GM12872 (cell line): Measurements from ENCODE around the gene ANK3.

ENCODE experiments used
- TF ChIP-seq, protein P1 (sequence below): IDR thresholded peaks from 3 replicates; pipeline ENCODE4 v1.5.1; 2011; ENCODE audit warnings: low read depth, mild to moderate bottlenecking, low read length, moderate library complexity; ENCODE audit not compliant: insufficient read depth

The ANK3 gene

GRCh38 chr10:60305380-60305892 lies 84.2 kb downstream of the ANK3 start:
- TF ChIP-seq, protein P1, sequence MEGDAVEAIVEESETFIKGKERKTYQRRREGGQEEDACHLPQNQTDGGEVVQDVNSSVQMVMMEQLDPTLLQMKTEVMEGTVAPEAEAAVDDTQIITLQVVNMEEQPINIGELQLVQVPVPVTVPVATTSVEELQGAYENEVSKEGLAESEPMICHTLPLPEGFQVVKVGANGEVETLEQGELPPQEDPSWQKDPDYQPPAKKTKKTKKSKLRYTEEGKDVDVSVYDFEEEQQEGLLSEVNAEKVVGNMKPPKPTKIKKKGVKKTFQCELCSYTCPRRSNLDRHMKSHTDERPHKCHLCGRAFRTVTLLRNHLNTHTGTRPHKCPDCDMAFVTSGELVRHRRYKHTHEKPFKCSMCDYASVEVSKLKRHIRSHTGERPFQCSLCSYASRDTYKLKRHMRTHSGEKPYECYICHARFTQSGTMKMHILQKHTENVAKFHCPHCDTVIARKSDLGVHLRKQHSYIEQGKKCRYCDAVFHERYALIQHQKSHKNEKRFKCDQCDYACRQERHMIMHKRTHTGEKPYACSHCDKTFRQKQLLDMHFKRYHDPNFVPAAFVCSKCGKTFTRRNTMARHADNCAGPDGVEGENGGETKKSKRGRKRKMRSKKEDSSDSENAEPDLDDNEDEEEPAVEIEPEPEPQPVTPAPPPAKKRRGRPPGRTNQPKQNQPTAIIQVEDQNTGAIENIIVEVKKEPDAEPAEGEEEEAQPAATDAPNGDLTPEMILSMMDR = no peak

DNA sequence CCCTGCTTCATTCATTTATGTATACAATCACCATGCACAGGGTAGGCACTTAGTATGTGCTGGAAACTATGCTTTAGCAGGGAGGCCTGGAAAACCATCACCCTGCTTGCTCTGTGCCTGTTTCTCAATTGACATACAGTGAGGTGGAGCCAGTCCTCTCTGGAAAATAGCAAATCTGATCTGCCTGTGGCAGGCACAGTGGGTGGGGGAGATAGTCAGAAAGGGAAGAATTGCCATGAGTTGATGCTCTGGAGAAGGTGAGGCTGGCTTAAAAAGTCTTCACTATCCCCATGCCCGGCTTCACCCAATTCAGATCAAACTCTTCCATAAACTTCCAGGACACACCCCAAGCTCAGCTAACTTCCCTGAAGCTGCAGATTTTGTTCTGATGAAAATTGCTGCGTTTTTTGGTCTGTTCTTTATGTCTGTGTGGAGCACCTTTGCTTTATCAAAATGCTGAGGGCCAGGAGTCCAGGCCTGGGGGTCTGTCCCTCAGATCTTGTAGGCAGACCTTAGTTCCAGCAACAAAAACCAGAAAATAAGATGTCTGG lies 84.8 kb downstream of the ANK3 start:
- TF ChIP-seq, protein P1 = no peak

- TF ChIP-seq, protein P1 = no peak
Observed at GRCh38 chr10:60303778-60304177, 85.9 kb downstream of the ANK3 start.

GRCh38 chr10:60299961-60300883 lies 89.5 kb downstream of the ANK3 start:
- TF ChIP-seq, protein P1 = no peak

DNA sequence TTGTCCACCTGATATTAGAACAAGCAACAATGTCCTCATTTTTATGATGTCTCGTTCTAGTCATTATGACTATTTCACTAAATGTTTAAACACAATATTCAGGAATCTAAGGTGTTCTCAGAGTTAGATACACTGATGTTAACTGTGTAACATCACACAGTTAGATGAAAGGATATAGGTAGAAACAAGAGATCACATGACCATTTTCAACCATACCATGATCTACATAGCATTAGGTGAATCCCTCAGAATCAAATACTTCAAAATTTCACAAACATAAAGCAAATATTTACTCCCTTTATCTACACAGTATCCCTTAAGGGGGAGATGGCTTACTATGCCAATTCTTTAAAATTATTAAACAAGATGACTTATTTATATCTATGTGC lies 90.3 kb downstream of the ANK3 start:
- TF ChIP-seq, protein P1 = no peak

DNA sequence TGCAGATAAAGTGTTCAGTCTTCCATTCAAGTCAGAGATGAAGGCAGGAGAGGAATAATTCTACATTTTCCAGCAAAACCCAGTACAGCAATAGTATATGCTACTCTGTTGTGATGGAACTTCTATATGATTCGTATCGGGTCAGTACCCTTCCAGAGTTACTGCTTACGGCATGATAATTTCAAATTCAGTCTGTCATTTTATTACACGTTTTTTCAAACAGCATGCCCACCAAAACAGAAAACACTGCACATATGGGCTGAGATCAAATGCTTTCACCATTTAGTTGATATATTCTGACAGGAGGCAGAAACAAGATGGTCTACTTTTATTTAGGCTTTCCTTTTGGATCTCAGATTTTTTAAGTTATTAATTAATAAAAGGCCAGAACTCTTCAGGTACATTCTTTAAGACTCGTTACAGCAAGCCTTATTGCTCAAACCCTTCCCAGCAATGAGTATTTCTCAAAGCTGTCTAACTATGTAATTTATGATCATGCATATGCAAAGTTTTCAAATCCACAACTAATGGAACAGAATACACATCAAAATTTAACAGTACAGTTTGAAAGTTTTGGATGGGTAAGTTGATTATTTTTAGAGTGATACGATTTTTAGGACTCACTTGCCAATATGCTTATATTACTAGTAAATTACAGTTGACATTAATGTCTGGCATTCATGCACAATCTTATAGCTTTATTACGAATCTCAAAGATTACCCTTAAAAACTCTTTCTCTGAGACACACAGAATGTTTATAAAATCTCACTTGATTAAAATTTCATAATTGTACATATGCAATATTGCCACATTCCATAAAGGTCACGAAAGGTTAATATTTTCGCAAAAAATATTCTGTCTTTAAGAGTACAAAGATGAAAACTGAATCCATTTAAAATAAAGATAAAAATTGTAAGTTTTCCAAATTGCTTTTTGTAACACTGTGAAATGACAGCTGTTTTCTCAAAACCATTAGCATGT lies 91.0 kb downstream of the ANK3 start:
- TF ChIP-seq, protein P1 = no peak
